ENCODE measurements around the gene FAM90A1.
"Not testable (repeated sequence)": the region's sequence is repeated elsewhere in the genome, so short reads cannot be mapped to it uniquely, and the experiment has no call there.

FAM90A1 gene

DNA sequence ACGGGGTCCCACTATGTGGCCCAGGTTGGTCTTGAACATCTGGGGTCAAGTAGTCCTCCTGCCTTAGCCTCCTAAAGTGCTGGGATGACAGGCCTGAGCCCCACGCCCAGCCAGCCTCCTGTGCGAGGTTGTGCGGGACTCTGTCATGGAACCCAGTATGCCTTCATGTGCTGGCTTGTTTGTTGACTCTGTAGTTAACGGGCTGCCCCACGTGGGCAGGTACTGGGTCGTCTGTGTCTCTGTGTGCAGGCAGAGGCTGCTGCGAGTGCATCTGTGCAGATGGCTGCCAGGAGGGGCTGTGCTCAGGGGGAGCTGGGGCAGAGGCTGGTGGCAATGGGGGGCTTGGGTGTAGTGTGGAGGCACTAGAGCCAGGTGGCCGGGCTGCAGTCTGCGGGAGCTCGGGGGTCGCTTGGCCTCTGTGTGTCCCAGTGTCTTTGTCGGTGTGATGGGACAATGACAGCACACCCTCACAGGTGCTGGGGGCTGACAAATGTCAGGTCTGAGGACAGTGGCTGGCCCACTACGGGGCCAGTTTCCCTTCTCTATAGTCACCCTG is 6.0 kb upstream of the FAM90A1 start:
- not testable (repeated sequence) for DNase-seq

- peak; percentile 5 to 23 (median 14) for DNase-seq
These were observed 4.5 kb upstream of the FAM90A1 start for GRCh38 chr12:8231666-8232608.

GRCh38 chr12:8231049-8231448 is 3.6 kb upstream of the FAM90A1 start:
- not testable (repeated sequence) for DNase-seq

DNA sequence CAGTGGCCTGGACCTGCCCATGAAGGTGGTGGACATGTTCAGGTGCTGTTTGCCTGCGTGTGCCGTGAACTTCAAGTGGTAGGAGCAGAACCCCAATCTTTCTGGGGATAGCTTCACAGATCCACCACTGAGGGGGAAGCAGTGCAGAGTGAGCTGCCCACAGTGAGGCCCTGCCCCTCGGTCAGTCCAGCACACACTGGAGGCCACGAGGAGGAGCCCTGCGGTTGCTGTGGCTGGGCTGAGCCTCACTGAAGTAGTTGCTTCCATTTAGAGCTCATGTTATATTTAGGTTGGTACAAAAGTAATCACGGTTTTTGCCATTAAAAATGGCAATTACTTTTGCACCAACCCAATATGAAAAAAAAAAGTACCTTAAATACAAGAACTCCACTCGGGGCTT is 2.1 kb upstream of the FAM90A1 start:
- DNase-seq: not testable (repeated sequence)

DNA sequence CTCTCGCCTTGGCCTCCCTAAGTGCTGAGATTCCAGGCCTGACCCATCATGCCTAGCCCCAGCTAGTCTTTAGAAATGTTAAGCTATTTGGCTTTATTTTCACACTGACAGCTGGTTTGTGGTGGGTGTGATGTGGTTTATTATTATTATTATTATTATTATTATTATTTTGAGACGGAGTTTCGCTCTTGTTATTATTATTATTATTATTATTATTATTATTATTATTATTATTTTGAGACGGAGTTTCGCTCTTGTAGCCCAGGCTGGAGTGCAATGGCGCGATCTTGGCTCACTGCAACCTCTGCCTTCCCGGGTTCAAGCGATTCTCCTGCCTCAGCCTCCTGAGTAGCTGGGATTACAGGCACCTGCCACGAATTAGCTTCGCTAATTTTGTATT is 1.2 kb upstream of the FAM90A1 start:
- DNase-seq: not testable (repeated sequence)

- not testable (repeated sequence) for DNase-seq
These were observed 287 bp upstream of the FAM90A1 start for GRCh38 chr12:8227732-8228077.

DNA sequence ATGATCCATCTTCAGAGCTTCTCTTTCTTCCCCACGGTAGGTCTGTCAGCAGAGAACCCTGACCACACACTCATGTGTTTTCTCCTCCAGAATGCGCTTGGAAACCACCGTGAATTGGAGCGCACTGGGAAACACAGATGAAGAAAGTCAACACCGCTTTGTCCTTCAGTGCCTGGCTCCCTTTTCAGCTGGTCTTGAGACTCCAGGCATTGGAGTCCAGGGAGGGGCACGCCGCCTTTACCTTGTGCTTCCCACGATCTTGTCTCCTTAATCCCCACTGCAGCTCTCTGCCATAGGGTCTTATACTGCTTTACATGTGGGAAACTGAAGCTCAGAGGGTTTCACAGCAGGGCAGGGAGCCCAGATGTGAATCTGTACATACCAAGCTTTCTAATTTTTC is 1.1 kb downstream of the FAM90A1 start:
- DNase-seq: no peak

DNA sequence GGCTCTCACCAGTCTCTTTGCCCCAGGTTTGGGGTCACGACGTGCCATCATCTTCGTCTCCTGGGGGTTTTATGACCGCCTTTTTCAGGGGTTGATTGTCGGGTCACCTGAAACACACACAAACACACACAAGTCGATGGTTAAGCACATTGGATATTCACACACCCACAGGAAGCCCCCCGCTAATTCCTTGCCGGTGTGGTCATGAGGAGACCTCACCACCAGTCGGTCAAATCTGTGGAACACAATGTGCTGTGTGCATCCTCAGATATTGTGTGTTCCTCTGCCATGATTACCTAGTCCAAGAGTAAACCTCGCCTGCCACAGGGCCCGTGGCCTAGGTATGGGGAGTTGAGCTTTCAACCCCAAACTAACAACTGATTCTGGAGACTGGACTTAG is 2.6 kb downstream of the FAM90A1 start:
- DNase-seq: not testable (repeated sequence)

- not testable (repeated sequence) for DNase-seq
These were observed 3.8 kb downstream of the FAM90A1 start for GRCh38 chr12:8223646-8224045.

DNA sequence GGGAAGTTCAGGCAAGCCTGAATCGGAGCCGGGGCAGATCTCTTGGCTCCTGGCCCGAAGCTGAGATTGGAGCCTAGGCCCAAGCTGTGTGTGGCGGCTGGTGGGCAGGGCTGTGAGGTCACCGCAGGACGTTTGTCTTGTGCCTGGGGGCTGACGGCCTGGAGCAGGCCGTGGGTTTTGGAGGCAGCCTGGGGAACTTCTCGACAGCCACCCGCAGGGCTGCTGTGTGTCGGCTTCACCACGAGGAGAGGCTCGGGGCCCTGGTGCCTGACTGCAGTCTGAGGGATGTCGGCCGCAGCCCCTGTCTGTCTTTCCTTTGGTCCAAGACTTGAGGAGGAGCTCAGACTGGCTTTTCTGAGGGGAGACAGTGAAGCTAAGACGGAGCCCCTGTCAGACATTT is 5.1 kb downstream of the FAM90A1 start:
- DNase-seq: not testable (repeated sequence)

DNA sequence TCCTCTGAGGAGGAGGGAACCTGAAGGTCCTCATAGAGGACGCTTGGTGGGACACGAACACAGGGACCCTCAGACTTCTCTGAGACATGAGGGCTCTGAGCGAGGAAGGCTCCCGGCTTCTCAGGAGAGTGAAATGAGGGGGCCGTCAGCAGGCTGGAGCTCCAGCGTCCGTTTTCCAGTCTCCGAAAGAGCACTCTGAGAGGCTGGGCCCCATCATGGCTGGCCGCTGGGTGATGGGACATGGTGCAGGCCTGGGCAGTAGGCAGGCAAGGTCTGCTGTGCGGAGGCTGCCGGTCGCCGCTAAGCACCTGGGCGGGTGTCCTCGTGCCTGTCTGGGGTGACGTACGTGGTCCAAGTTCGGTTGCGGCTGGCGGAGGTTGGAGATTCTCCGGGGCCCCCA is 5.6 kb downstream of the FAM90A1 start:
- DNase-seq: not testable (repeated sequence)

DNA sequence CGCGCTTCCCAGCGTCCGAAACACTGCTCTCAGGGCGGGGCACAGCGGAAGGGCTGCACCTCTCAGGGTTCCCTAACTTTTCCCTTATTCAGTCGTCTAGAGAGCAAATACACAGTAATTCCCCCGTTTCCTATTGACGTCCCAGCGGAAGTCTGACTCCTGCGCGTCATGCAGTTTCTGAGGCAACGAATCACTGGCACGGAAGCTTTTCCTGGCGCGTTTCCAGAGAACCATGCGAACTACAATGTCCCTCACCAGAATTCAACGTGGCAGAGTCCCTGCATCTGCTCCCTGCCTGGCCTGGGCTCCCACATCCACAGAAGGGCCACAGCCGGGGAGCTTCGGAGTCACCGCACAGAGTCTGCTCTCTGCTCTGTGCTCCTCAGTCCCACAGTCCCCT is 6.0 kb downstream of the FAM90A1 start:
- not testable (repeated sequence) for DNase-seq

- DNase-seq: not testable (repeated sequence)
These were observed 8.6 kb downstream of the FAM90A1 start for GRCh38 chr12:8218711-8219382.

GRCh38 chr12:8197685-8198308 is 29.6 kb downstream of the FAM90A1 start:
- DNase-seq: not testable (repeated sequence)

GRCh38 chr12:8188088-8188487 is 39.3 kb downstream of the FAM90A1 start:
- not testable (repeated sequence) for DNase-seq

DNA sequence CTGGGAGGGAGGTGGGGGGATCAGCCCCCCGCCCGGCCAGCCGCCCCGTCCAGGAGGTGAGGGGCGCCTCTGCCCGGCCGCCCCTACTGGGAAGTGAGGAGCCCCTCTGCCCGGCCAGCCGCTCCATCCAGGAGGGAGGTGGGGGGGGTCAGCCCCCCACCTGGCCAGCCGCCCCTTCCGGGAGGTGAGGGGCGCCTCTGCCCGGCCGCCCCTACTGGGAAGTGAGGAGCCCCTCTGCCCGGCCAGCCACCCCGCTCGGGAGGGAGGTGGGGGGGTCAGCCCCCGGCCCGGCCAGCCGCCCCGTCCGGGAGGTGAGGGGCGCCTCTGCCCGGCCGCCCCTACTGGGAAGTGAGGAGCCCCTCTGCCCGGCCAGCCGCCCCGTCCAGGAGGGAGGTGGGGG is 43.2 kb downstream of the FAM90A1 start:
- not testable (repeated sequence) for DNase-seq

GRCh38 chr12:8183346-8183745 is 44.1 kb downstream of the FAM90A1 start:
- not testable (repeated sequence) for DNase-seq

DNA sequence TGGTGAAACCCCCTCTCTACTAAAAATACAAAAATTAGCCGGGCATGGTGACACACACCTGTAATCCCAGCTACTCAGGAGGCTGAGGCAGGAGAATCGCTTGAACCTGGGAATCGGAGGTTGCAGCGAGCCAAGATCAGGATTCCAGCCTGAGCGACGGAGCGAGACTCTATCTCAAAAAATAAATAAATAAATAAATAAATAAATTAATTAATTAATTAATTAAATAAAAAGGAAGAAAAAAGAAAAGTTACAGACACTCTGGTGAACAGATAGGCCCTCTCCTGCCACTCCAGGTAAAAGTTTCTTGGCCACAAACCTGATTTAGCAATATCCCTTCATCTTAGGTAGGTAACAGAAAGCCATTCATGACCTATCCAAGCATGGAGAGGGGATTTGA is 44.5 kb downstream of the FAM90A1 start:
- not testable (repeated sequence) for DNase-seq

DNA sequence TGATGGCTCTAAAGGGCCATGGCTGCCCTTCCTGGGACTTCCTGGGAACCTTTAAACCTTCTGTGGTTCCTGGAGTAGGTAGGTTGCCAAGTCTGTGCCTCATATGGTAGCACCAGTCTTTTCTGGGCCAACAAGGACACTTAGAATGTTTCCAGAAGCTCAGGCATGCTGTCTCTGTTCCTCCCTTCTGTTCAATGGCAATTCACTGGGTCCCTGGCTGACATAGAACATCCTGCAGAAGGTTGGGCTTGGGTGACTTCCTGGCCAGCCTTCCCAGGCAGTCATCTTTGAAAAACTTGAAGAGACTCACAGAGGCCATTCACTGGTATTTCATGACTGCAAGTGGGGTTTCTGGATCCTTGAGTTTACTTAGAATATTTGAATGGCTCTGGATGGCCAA is 46.1 kb downstream of the FAM90A1 start:
- not testable (repeated sequence) for DNase-seq

DNA sequence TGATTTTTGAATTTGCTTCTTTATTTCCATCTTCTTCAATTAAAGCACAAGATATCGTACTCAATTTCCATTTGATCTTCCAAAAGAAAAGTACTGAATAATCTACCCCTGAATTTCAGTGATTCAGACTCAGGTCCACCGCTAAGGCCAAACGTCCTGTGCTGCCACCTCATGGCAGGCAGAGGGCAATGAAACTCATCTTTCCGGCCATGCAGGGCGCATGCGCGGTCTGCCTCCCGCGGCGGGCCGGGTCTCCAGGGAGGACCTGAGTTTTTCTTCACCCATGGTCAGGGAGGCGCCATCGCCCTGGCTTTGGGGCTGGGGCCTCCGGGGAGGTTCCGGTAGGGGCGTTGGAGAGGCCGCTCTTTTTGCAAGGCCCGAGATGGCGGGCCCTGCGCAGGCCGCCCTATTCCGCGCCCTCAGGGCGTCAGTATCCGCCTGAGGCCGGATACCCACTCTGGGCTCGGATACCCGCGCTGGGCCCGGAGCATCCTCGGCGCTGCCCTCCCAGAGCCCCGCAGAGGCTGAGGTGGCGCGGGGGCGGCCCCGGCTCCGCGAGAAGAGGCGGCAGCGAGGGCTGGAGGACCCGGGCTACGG is 47.3 kb downstream of the FAM90A1 start:
- DNase-seq: peak; percentile 25 to 44 (median 34)

DNA sequence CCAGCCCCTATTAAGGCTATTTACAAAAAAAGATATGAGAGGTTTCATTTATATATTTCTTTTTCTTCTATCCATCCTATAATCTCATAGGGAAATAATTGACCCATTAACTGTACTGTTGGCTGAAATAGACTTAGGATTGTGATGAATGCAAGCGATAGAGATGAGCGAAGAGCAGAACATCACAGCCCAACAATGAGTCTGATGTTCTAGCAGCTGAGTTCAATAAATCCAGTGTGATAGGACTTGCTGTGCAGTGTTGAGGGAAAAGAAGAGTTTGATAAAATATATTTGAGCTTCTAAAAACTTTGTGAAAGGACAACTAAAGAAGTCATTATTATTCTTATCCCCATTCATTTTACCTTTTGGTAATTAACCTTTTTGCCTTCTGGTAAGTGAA is 54.5 kb downstream of the FAM90A1 start:
- not testable (repeated sequence) for DNase-seq
